ENCODE data around the gene PRAME.

GRCh38 chr22:22535662-22536061, 23.4 kb downstream of the PRAME start:
- TF ChIP-seq, protein P1, sequence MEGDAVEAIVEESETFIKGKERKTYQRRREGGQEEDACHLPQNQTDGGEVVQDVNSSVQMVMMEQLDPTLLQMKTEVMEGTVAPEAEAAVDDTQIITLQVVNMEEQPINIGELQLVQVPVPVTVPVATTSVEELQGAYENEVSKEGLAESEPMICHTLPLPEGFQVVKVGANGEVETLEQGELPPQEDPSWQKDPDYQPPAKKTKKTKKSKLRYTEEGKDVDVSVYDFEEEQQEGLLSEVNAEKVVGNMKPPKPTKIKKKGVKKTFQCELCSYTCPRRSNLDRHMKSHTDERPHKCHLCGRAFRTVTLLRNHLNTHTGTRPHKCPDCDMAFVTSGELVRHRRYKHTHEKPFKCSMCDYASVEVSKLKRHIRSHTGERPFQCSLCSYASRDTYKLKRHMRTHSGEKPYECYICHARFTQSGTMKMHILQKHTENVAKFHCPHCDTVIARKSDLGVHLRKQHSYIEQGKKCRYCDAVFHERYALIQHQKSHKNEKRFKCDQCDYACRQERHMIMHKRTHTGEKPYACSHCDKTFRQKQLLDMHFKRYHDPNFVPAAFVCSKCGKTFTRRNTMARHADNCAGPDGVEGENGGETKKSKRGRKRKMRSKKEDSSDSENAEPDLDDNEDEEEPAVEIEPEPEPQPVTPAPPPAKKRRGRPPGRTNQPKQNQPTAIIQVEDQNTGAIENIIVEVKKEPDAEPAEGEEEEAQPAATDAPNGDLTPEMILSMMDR (IDR thresholded peaks at IDR 0.05; ENCODE audit: poor library complexity), result no peak
- TF ChIP-seq EZH2 (IDR thresholded peaks at IDR 0.05; ENCODE audit: borderline replicate concordance), result no peak

Measured in hepatocyte (in vitro differentiated cells).